Upper lobe of left lung (tissue), 4 donors: ENCODE measurements around the gene KRT4.
"Not testable (repeated sequence)": the region's sequence is repeated elsewhere in the genome, so short reads cannot be mapped to it uniquely, and the experiment has no call there.

ENCODE experiments used
- CTCF ChIP-seq, 6 experiments: fragments of 450-650 bp in 4 of 6; fragments of 200-600 bp in 2 of 6; sonication (generic) in 2 of 6; IDR thresholded peaks; one replicate each; pipeline ENCODE4 v1.5.1; 2016 to 2019; ENCODE audit warnings: antibody characterized with exemption in 6 of 6
- POLR2AphosphoS5 ChIP-seq, 2 donors: sonication (generic); formaldehyde crosslinking; IDR thresholded peaks; one replicate each; pipeline ENCODE4 v1.5.1; 2017; ENCODE audit warnings: antibody characterized with exemption in 2 of 2

GRCh38 chr12:52761218-52761617 lies 52.7 kb downstream of the KRT4 start:
- not testable (repeated sequence) for TF ChIP-seq POLR2AphosphoS5, CTCF (IDR thresholded peaks at IDR 0.05)
